K562 (cell line): ENCODE data around the gene COL4A1. TPM values are rescaled to one million over a fixed set of nuclear protein-coding genes. Genes with fewer than 3 reads are reported as not detected.

Experiments used
- ATAC-seq: fragments of 200-7000 bp; cut with Tn5 transposase; 3 replicates; pipeline ENCODE4 v1.9.1; 2020; ENCODE audit warnings: moderate library complexity
- BruUV-seq: library from RNA; stranded (reverse); fragments of 400-500 nt; replicated peaks from 2 replicates; lab custom pipeline; 2021; lab: Mats Ljungman, UMichigan
- CTCF ChIA-PET: fragments of 300-600 bp; formaldehyde crosslinking; extraction: SDS; loops from one replicate; lab custom pipeline; 2021; ENCODE audit warnings: low intra/inter-chr PET ratio; lab: Yijun Ruan, JAX
- POLR2A ChIA-PET: fragments of 300-600, 350-650 bp; sonication (Branson Sonifier 250); formaldehyde crosslinking; extraction: SDS; loops from one replicate; lab custom pipeline; 2021; ENCODE audit warnings: antibody characterized with exemption, inconsistent platforms; lab: Yijun Ruan, JAX
- DNase-seq, 4 experiments: peaks; one replicate each; pipeline versions ENCODE4 v3.0.0 to v3.0.0-alpha.2; 2011 to 2018; ENCODE audit warnings: low spot score in 3 of 4, mixed read lengths in 3 of 4; ENCODE audit errors: extremely low read depth in 1 of 4
- FAIRE-seq: peaks from 2 replicates; lab custom pipeline; 2011; peaks lifted over from hg19 to GRCh38; lab: Jason Lieb, UNC
- H2AFZ ChIP-seq: 2 replicates; pipeline ENCODE4 v1.6.0; 2011; ENCODE audit warnings: low read depth, low read length, control low read depth, inconsistent platforms
- H3K27ac ChIP-seq: fragments of 200-600 bp; 3 replicates; pipeline ENCODE4 v1.8.0; 2011; ENCODE audit warnings: low read depth, mild to moderate bottlenecking, control low read depth, inconsistent platforms, low read length, moderate library complexity, mixed read lengths; ENCODE audit errors: extremely low read depth
- H3K27me3 ChIP-seq, 2 experiments: fragments of 300-600 bp in 1 of 2; 2 replicates in 1 of 2; 3 replicates in 1 of 2; pipeline versions ENCODE4 v1.6.0 to v1.8.0; 2011; ENCODE audit warnings: inconsistent platforms in 2 of 2, low read length in 2 of 2, mild to moderate bottlenecking in 1 of 2, mixed read lengths in 1 of 2, moderate library complexity in 1 of 2; ENCODE audit not compliant: control insufficient read depth in 2 of 2, insufficient read depth in 2 of 2
- H3K36me3 ChIP-seq: fragments of 300-600 bp; 3 replicates; pipeline ENCODE4 v1.8.0; 2011; ENCODE audit warnings: mild to moderate bottlenecking, low read length, inconsistent platforms; ENCODE audit not compliant: control insufficient read depth, insufficient read depth
- H3K4me1 ChIP-seq, 2 experiments: fragments of 200-600 bp in 1 of 2; replicated peaks in 1 of 2; 2 replicates in 1 of 2; 3 replicates in 1 of 2; pipeline versions ENCODE4 v1.5.1 to v1.8.0; 2011; ENCODE audit warnings: inconsistent platforms in 2 of 2, low read length in 2 of 2, mild to moderate bottlenecking in 1 of 2, mixed read lengths in 1 of 2, moderate library complexity in 1 of 2; ENCODE audit not compliant: control insufficient read depth in 2 of 2, insufficient read depth in 2 of 2
- H3K4me2 ChIP-seq: 2 replicates; pipeline ENCODE4 v1.6.1; 2011; ENCODE audit warnings: low read length, control low read depth, inconsistent platforms, mixed read lengths; ENCODE audit not compliant: insufficient read depth
- H3K4me3 ChIP-seq: fragments of 200-600 bp; sonication (generic), shearing (Covaris generic); 2 replicates; pipeline ENCODE4 v1.5.1; 2016; ENCODE audit warnings: control low read depth, inconsistent platforms
- H3K79me2 ChIP-seq: fragments of 200-600 bp; 3 replicates; pipeline ENCODE4 v1.8.0; 2011; ENCODE audit warnings: low read length, inconsistent platforms; ENCODE audit not compliant: control insufficient read depth, insufficient read depth
- H3K9ac ChIP-seq, 2 experiments: 2 replicates each; pipeline versions ENCODE4 v1.6.0 to v1.6.1; 2011; ENCODE audit warnings: low read depth in 2 of 2, low read length in 2 of 2, control low read depth in 1 of 2, inconsistent platforms in 1 of 2, mild to moderate bottlenecking in 1 of 2, mixed read lengths in 1 of 2; ENCODE audit not compliant: insufficient read depth in 1 of 2
- H3K9me1 ChIP-seq: one replicate; pipeline ENCODE4 v1.6.0; 2011; ENCODE audit warnings: inconsistent platforms, mild to moderate bottlenecking, low read length, moderate library complexity; ENCODE audit not compliant: control insufficient read depth, insufficient read depth
- H3K9me3 ChIP-seq: replicated peaks from 2 replicates; pipeline ENCODE4 v1.5.1; 2011; ENCODE audit warnings: low read depth, low read length, inconsistent platforms; ENCODE audit not compliant: control insufficient read depth, insufficient read depth
- H4K20me1 ChIP-seq: replicated peaks from 2 replicates; pipeline ENCODE4 v1.6.1; 2011; ENCODE audit warnings: low read length, inconsistent platforms, mixed read lengths; ENCODE audit not compliant: control insufficient read depth, insufficient read depth
- PREB ChIP-seq: sonication (generic); formaldehyde crosslinking; IDR thresholded peaks from 2 replicates; pipeline ENCODE4 v1.8.1; 2023; ENCODE audit warnings: mild to moderate bottlenecking, missing genetic modification reagents
- RBM34 ChIP-seq: fragments of 200-400 bp; formaldehyde crosslinking; IDR thresholded peaks from 2 replicates; pipeline ENCODE4 v1.6.1; 2018; ENCODE audit warnings: low read length, borderline replicate concordance; ENCODE audit not compliant: insufficient read depth
- ZNF134 ChIP-seq: fragments of 250-450 bp; sonication (Bioruptor Pico); conservative IDR thresholded peaks from 2 replicates; pipeline ENCODE4 v1.4.0; 2020
- ZNF197 ChIP-seq: fragments of 200-800 bp; sonication (Bioruptor generic); IDR thresholded peaks from 2 replicates; pipeline ENCODE4 v1.6.1; 2016; ENCODE audit warnings: low read depth, missing genetic modification characterization, missing compliant biosample characterization
- ZNF592 ChIP-seq: fragments of 450-650 bp; IDR thresholded peaks from 2 replicates; pipeline ENCODE4 v1.6.1; 2017; ENCODE audit warnings: antibody characterized with exemption, mild to moderate bottlenecking
- WGBS: fragments of 100-300 bp; shearing (Covaris generic); methylation state at CpG from one replicate; pipeline ENCODE4 v1.1.6; 2016; ENCODE audit warnings: low coverage, mixed read lengths; ENCODE audit not compliant: insufficient coverage; ENCODE audit errors: missing lambda C conversion rate; 5-methylcytosine and 5-hydroxymethylcytosine counted together
- in situ Hi-C: fragments of 300-500 bp; cut with MboI; formaldehyde crosslinking; loops from 4 replicates; pipeline ENCODE4 v1.15.0; 2018; ENCODE audit warnings: inconsistent platforms, mixed read lengths
- intact Hi-C: fragments of 100-400 bp; cut with micrococcal nuclease; formaldehyde crosslinking; loops from 2 replicates; pipeline ENCODE4 v1.14.2; 2022
- polyA plus RNA-seq, 8 experiments: library from polyadenylated mRNA; depleted of rRNA in 4 of 8; stranded (reverse) in 5 of 8; unstranded in 3 of 8; fragments of >200 nt; fragmentation: Nextera tagmentation in 2 of 8; fragmentation: Illumina TruSeq in 1 of 8; extraction: Ambion mirVana in 2 of 8; extraction: Trizol in 1 of 8; gene quantifications; 2 replicates each; pipeline versions ENCODE4 v1.2.1 to v1.2.3, GENCODE V29; 2011 to 2014; ENCODE audit warnings: inconsistent platforms in 1 of 8, missing spikeins in 1 of 8
- total RNA-seq, 7 experiments: library from RNA; depleted of rRNA in 6 of 7; stranded (reverse); fragments of >200 nt in 6 of 7; fragmentation: Illumina TruSeq in 2 of 7; extraction: Trizol in 2 of 7; gene quantifications; 2 replicates each; pipeline versions ENCODE4 v1.2.1 to v1.2.3, GENCODE V29; 2011 to 2021; ENCODE audit warnings: low replicate concordance in 1 of 7

The COL4A1 gene
- total and polyA plus RNA-seq, 9 of the 15 experiments (the other 6 are each of a cell fraction or from before 2014, with no cell fraction given) = 0.35 TPM; not detected in 8

- no peak for TF ChIP-seq ZNF592
- no peak for TF ChIP-seq RBM34
- no peak for TF ChIP-seq PREB (CRISPR knock-in tag)
- TF ChIP-seq, all 486 proteins: peak for 0
Measured at GRCh38 chr13:110211046-110211445, 95.9 kb downstream of the COL4A1 start (continued).

- TF ChIP-seq ZNF197 (no peak), ZNF134 (CRISPR knock-in tag) (peak; percentile 91)
- Histone ChIP-seq H3K9ac (no peak overlapping the region), H3K36me3 (no peaks in the 10 kb centered on the region), H3K4me2 (no peak overlapping the region), H3K27ac (no peak overlapping the region), H2AFZ (no peak overlapping the region), H3K4me1 (no peaks in the 10 kb centered on the region), H3K79me2 (no peaks in the 10 kb centered on the region), H4K20me1 (no peaks in the 10 kb centered on the region), H3K9me3 (no peaks in the 10 kb centered on the region), H3K27me3 (peaks cover 2 to 22% of the 10 kb centered on the region in 2 experiments; a peak in 3 of 5 replicates), H3K4me3 (no peak overlapping the region), H3K9me1 (no peaks in the 10 kb centered on the region)
- DNase-seq (no peak), ATAC-seq (no peak), FAIRE-seq (no peak)
- in situ Hi-C loops = no loop called here
- BruUV-seq = no TSS peak
- CTCF ChIA-PET = no interaction called here
- POLR2A ChIA-PET = no interaction called here
- intact Hi-C loops = no loop called here
- WGBS = 0% methylated on average over 3 of the region's 3 CpGs
Measured at GRCh38 chr13:110210604-110210985, 96.4 kb downstream of the COL4A1 start.
